ENCODE results near the gene GRIFIN. TPM values are rescaled to one million over a fixed set of nuclear protein-coding genes. Genes with fewer than 3 reads are reported as not detected.

GRIFIN gene
- not detected in 2 replicates for total RNA-seq (2014; rRNA removed; shearing (Covaris generic))

- DNase-seq (ENCODE audit: low read depth) = no peak
Observed at GRCh38 chr7:2476298-2476697, at the start of gene GRIFIN. TSS of gene GRIFIN (minus strand) at chr7:2476398. CDS start at chr7:2476383, 15 bp downstream.

DNA sequence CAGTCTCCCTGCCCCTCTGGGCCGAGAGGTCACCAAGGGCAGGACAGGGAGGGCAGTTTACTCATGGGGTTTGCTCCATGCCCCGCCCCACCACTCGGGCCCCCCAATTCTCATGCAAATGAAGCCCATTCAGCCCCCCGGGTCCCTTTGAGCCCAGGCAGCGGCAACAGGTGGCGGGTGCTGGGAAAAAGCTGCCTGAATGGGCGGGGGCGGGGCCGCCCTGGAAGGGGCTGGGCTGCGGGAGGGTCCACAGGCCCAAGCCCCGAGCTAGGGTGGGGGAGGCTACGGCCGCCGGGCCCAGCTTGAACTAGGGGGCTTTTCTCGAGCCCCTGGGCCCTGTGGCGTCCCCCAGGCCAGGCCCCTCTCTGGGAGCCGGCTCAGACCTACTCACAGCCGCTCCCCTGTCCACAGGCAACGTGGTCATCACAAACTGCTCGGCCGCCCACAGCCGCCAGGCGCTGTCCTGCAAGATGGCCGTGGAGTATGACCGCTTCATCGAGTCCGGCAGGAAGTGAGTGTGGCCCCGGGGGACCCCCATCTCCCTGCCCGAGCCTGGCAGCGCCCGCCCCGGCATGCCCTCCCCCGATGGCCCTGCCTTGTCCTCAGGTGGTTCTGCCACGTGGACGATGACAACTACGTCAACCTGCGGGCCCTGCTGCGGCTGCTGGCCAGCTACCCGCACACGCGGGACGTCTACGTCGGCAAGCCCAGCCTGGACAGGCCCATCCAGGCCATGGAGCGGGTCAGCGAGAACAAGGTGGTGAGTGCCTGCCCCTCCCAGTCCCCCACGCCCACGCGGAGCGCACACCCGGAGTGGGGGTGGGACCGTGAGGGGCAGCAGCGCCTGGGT is 48.8 kb upstream of the GRIFIN start:
- DNase-seq (ENCODE audit: low read depth) = no peak

- peak; percentile 91 for DNase-seq (ENCODE audit: low read depth)
Observed at GRCh38 chr7:2523941-2524807, 48.0 kb upstream of the GRIFIN start.

DNA sequence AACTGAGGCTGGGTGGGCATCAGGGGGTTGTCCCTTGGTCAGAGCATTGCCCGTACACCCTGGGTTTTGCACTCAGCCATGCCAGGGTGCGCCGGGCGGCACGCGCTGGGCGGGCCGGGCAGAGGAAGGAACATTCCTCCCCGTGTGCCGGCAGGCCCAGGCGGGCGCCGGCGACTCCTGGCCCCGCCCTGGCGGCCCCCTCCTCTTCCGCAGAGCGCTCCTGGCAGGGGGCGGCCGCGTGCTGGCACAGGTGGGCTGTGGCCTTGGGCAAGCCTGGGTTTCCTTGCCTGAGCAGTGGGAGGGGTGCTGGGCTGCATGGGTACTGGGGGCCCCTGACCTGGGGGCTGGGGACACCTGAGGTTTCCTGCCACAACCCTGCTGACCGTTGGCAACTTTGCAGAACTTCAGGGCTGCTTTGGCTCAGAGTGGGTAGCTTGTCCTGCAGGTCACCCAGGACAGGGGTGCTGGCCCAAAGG is 47.3 kb upstream of the GRIFIN start:
- no peak for DNase-seq (ENCODE audit: low read depth)

DNA sequence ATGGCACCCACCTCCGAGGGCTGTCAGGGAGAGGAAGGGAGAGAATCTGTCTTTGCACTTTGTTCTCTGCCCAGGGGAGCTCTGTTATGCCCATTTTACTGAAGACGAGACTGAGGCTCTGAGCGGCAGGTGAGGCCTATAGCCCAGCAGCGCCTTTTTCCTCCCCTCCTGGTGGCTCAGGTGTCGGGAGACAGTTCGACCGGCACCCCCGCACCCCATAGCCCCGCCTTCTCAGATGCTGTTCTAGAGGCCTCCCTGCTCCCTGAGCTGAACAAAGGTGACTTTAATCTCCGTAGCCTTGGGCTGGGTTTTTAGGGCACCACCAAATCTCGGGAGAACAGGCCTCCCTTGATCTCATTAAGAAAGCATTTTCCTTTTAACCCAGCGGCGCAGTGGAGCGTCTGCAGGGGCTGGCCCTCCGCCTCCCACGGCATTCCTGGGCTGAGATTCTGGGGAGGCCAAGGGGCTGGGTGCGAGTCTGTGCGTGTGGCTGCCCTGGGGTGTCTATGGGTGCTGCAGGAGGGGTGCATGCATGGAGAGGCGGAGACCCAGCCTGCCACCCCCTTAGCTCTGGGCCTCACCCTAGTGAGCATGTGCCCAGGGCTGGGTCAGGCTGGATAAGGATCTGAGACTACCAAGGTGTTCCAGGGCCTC is 46.7 kb upstream of the GRIFIN start:
- peak; percentile 89 for DNase-seq (ENCODE audit: low read depth)

GRCh38 chr7:2521952-2522591 is 45.9 kb upstream of the GRIFIN start:
- DNase-seq (ENCODE audit: low read depth) = peak; percentile 89

DNA sequence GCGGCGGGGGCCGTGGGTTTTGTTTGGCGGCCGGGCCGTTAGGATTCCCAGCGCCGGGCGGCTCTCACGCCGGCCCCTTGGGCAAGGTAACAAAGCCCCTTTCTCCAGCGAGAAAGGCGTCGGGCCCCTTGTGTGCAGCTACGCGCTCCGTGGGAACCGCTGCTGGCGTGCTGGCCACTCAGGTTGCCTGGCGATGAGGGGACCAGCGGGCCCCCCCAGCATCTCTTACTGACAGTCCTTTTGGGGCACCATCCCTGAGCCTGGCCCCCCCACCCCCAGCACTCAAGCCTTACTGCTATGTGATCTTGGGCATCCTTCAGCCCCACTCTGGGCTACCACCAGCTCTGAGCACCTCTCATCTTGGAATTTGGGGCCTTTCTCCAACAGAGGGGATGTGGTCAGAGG is 45.1 kb upstream of the GRIFIN start:
- DNase-seq (ENCODE audit: low read depth) = peak; percentile 37

GRCh38 chr7:2520761-2521290 is 44.6 kb upstream of the GRIFIN start:
- DNase-seq (ENCODE audit: low read depth) = peak; percentile 74

- peak; percentile 74 for DNase-seq (ENCODE audit: low read depth)
Observed at GRCh38 chr7:2520131-2520760, 44.0 kb upstream of the GRIFIN start.

DNA sequence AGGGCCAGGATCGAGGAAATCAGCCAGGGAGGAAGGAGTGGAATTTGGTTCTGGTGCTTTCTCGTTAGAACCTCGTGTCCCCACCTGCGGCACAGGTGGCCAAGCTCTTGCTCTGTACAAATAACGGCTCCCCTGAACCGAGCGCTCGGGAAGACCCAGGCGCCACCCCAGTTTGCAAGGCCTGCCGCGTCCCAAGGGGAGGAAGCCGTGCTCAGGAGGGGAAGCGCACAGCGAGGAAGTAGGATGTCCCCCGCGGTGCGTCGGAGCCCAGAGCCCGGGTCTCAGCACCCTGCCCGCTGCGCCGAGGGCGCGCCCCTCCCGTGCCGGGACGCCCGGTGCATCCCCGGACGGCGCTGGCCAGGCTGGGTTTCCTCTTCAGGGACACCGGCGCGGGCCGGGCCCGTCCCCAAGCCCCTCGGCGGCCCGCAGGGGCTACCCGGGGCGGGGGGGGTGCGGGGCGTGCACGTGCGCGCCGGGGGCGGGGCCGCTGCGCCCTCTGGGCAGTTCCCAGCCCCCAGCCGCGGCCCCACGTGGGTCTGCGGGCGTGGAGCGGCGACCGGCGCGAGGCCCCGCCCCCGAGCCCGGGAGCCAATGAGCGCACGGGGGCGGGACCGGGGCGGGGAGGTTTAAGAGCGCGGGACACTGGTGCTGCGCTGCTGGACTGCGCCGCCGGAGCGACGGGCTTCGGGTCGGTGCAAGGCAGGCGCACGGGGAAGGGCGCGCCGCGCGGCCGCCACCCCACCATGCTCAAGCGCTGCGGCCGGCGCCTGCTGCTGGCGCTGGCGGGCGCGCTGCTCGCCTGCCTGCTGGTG is 43.1 kb upstream of the GRIFIN start, which contains the start of gene LFNG:
LFNG (plus strand) TSS at position 656 of the 812 bp plus-strand sequence; CDS start at position 744, 88 bp downstream.
- peak; percentile 88 for DNase-seq (ENCODE audit: low read depth)

GRCh38 chr7:2518737-2519118 is 42.5 kb upstream of the GRIFIN start:
- DNase-seq (ENCODE audit: low read depth) = no peak

DNA sequence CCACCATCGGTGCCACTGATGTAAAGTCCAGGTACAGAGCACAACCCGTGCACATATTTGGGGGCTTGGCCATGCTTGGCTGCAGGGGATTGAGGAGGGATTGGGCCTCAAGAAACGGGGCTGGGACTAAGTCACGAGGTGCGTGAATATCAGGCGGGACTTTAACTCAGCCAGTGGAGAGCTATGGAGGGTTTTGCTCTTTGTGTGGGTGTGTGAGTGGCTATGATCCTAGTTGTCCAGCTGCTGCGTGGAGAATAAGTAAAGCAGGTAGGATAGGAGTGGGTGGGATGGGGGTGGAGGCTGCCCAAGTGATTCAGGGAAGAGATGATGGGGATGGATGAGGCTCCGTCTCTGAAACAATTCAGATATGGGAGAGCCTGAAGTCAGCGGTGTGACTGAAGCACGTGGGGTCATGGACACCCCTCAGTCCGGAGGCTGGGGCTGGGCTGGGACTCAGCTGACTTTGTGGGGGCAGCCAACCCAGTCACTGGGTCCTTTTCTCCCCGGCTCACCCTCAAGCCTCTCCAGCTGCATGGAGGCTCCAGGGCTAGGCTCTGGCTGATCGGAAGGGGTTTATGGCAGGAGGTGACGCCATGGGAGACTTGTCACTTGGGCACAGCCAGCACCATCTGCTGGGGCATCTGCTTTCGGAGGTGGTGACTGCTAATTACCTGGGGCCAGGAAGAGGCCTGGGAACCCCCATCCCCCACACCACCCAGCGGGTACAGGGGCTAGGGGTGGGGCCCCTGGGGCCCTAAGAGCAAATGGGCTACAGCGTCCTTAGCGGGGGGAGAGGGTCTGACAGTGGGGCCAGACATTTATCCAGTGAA is 41.7 kb upstream of the GRIFIN start:
- no peak for DNase-seq (ENCODE audit: low read depth)

GRCh38 chr7:2517026-2517425 is 40.8 kb upstream of the GRIFIN start:
- peak; percentile 95 for DNase-seq (ENCODE audit: low read depth)

- DNase-seq (ENCODE audit: low read depth) = no peak
Observed at GRCh38 chr7:2516194-2516555, 40.0 kb upstream of the GRIFIN start.

DNA sequence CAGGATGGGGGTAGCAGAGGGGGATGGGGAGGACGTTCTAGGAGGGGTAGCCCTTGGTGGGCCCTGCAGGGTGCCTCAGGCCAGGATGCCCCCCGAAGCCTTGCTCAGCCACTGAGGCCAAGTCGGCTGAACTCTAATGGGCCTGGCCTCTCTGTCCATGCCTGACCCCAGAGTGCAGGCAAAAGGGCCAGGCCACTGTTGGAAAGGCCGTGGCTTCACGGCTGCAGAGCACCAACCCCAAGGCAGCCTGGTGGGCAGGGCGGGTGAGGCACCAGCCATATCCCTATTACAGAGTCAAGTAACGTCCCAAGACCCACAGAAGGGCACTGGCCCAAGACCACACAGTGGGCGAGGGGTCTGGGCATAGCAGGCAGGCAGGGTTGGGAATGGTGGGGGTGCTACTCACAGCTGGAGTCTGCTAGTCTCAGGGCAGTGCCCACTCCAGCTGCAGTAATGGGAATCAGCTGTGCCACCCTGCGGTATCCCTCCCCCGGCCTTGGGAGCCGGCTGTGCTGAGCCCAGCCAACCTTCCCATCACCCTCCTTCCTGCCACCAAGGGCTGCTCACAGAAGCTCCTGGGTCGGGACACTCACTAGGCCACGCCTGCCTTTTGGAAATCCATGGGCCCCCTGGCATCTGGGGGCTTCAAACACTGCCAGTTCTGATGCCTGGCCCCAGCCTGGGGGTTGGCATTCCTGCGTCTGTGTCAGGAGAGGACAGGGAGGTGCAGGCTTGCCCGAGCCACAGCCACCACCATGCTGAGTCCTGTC is 39.4 kb upstream of the GRIFIN start:
- DNase-seq (ENCODE audit: low read depth) = no peak

GRCh38 chr7:2514473-2515423 is 38.5 kb upstream of the GRIFIN start:
- DNase-seq (ENCODE audit: low read depth) = no peak

GRCh38 chr7:2513702-2514101 is 37.5 kb upstream of the GRIFIN start:
- no peak for DNase-seq (ENCODE audit: low read depth)
